NT2/D1 (cell line): ENCODE measurements around the gene CTXN1.

ENCODE experiments used
- YY1 ChIP-seq: IDR thresholded peaks from 2 replicates; pipeline ENCODE4 v1.6.1; 2011; ENCODE audit not compliant: insufficient read length, insufficient read depth
- ZNF274 ChIP-seq: IDR thresholded peaks from 2 replicates; pipeline ENCODE4 v1.6.1; 2011; ENCODE audit warnings: mild to moderate bottlenecking, low read depth, low read length

DNA sequence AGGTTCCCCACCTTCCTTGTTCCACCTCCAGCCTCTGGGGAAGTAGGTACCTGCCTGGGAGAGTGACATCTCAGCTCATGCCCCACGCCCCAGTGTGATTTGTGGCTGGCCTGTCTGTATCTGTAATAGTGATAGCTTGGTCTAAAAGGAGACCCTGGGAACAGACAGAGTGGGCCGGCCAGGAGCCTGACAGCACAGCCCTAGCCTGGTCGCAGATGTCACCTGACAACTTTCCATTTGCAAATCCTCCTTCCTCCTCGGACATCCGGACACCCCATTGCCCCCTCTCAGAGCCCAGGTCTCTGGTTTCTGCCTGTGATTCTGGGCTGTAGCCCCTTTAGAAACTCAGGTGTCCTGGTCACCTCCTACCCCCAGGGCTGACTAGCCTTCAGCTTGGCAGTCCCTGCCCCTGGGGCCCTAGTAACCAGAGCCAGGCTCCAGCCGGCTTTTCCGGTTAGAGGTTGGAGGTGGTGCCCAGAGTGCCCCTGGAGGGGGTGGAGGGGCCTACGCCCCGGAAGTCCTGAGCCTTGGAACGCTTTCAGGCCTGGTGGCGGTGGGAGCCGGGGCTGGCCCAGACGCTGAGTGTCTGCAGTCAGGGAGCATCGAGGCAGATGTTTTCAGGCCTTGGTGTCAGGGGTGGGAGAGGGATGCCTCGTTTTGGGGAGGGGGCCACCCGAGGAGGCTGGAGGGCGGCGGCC is 31.2 kb downstream of the CTXN1 start:
- no peak for TF ChIP-seq YY1
- TF ChIP-seq ZNF274: no peak
